Neural cell (in vitro differentiated cells): ENCODE data around the gene LGI4. TPM values are rescaled to one million over a fixed set of nuclear protein-coding genes. Genes with fewer than 3 reads are reported as not detected.

Source experiments
- H2AFZ ChIP-seq: fragments of 200-600, 300-800 bp; sonication (generic), shearing (Covaris generic); 2 replicates; pipeline ENCODE4 v1.6.0; 2014; ENCODE audit warnings: low read depth, mild to moderate bottlenecking, antibody characterized with exemption, low read length, moderate library complexity
- H3F3A ChIP-seq: fragments of 200-600 bp; shearing (Covaris generic); 2 replicates; pipeline ENCODE4 v1.6.1; 2016; ENCODE audit warnings: mild to moderate bottlenecking, moderate library complexity, mixed read lengths, antibody characterized with exemption, low read length; ENCODE audit not compliant: insufficient read depth, poor library complexity, severe bottlenecking
- H3K27ac ChIP-seq: fragments of 200-600, 300-800 bp; sonication (generic), shearing (Covaris generic); 2 replicates; pipeline ENCODE4 v1.5.1; 2014; ENCODE audit warnings: mild to moderate bottlenecking, low read length, moderate library complexity
- H3K27me3 ChIP-seq: fragments of 300-800, 200-600 bp; sonication (generic), shearing (Covaris generic); 2 replicates; pipeline ENCODE4 v1.6.0; 2014; ENCODE audit warnings: mild to moderate bottlenecking, low read depth, low read length, moderate library complexity; ENCODE audit not compliant: insufficient read depth
- H3K36me3 ChIP-seq: fragments of 300-800, 200-600 bp; sonication (generic), shearing (Covaris generic); 2 replicates; pipeline ENCODE4 v1.5.1; 2014; ENCODE audit warnings: mild to moderate bottlenecking, antibody characterized with exemption, low read length, moderate library complexity; ENCODE audit not compliant: insufficient read depth
- H3K4me2 ChIP-seq: fragments of 300-800, 200-600 bp; sonication (generic), shearing (Covaris generic); 2 replicates; pipeline ENCODE4 v1.6.0; 2014; ENCODE audit warnings: mild to moderate bottlenecking, low read length
- H3K4me3 ChIP-seq: fragments of 300-800, 200-600 bp; sonication (generic), shearing (Covaris generic); 2 replicates; pipeline ENCODE4 v1.5.1; 2014; ENCODE audit warnings: mild to moderate bottlenecking, low read length, moderate library complexity
- H3K79me2 ChIP-seq: fragments of 200-600 bp; shearing (Covaris generic); replicated peaks from 2 replicates; pipeline ENCODE4 v1.6.0; 2014; ENCODE audit warnings: mild to moderate bottlenecking, low read length, moderate library complexity; ENCODE audit not compliant: insufficient read depth
- H3K9ac ChIP-seq: fragments of 300-800, 200-600 bp; sonication (generic), shearing (Covaris generic); 2 replicates; pipeline ENCODE4 v1.6.1; 2016; ENCODE audit warnings: mild to moderate bottlenecking, low read length, mixed read lengths
- H3K9me2 ChIP-seq: fragments of 200-600 bp; shearing (Covaris generic); 2 replicates; pipeline ENCODE4 v1.6.1; 2016; ENCODE audit warnings: mild to moderate bottlenecking, low read length, mixed read lengths; ENCODE audit not compliant: insufficient read depth
- H3K9me3 ChIP-seq: fragments of 200-600, 300-800 bp; sonication (generic), shearing (Covaris generic); 2 replicates; pipeline ENCODE4 v1.6.1; 2016; ENCODE audit warnings: mild to moderate bottlenecking, mixed run types, low read length, moderate library complexity, mixed read lengths
- H4K20me1 ChIP-seq: fragments of 200-600 bp; shearing (Covaris generic); 2 replicates; pipeline ENCODE4 v1.6.1; 2016; ENCODE audit warnings: mild to moderate bottlenecking, mixed run types; ENCODE audit not compliant: insufficient read depth
- EP300 ChIP-seq: fragments of 450-650 bp; conservative IDR thresholded peaks from 2 replicates; pipeline ENCODE4 v1.6.1; 2014; ENCODE audit warnings: antibody characterized with exemption, mild to moderate bottlenecking, moderate library complexity; ENCODE audit not compliant: poor library complexity, severe bottlenecking
- EZH2 ChIP-seq: fragments of 200-600, 300-800 bp; shearing (Covaris generic), sonication (generic); IDR thresholded peaks from 2 replicates; pipeline ENCODE4 v1.6.1; 2014; ENCODE audit warnings: antibody characterized with exemption, low read length, borderline replicate concordance, mild to moderate bottlenecking; ENCODE audit not compliant: insufficient read depth, poor library complexity, severe bottlenecking
- MXI1 ChIP-seq: fragments of 450-650 bp; conservative IDR thresholded peaks from 2 replicates; pipeline ENCODE4 v1.6.1; 2014; ENCODE audit warnings: antibody characterized with exemption, mild to moderate bottlenecking; ENCODE audit not compliant: poor library complexity, severe bottlenecking
- POLR2AphosphoS5 ChIP-seq: IDR thresholded peaks from 2 replicates; pipeline ENCODE4 v1.6.1; 2012
- RAD21 ChIP-seq: fragments of 450-650 bp; conservative IDR thresholded peaks from 2 replicates; pipeline ENCODE4 v1.6.1; 2014; ENCODE audit warnings: antibody characterized with exemption, mild to moderate bottlenecking, moderate library complexity
- SMC3 ChIP-seq: fragments of 450-650 bp; conservative IDR thresholded peaks from 2 replicates; pipeline ENCODE4 v1.6.1; 2014; ENCODE audit warnings: antibody characterized with exemption, mild to moderate bottlenecking, moderate library complexity; ENCODE audit not compliant: poor library complexity
- TAF1 ChIP-seq: IDR thresholded peaks from 2 replicates; pipeline ENCODE4 v1.6.1; 2012; ENCODE audit warnings: low read depth
- polyA plus RNA-seq: library from polyadenylated mRNA; depleted of rRNA; stranded (reverse); fragments of >200 nt; gene quantifications from 2 replicates; pipeline ENCODE4 v1.2.3, GENCODE V29; 2014
- TF ChIP-seq, protein P1 (sequence below): fragments of 450-650 bp; IDR thresholded peaks from 2 replicates; pipeline ENCODE4 v1.5.1; 2014; ENCODE audit warnings: antibody characterized with exemption, mild to moderate bottlenecking, moderate library complexity; ENCODE audit not compliant: poor library complexity, severe bottlenecking
- TF ChIP-seq, protein P2 (sequence below): IDR thresholded peaks from 2 replicates; pipeline ENCODE4 v1.6.1; 2012; ENCODE audit warnings: borderline replicate concordance

LGI4 gene
- polyA plus RNA-seq, 1 donor from 2014 or later: 0.63 TPM

DNA sequence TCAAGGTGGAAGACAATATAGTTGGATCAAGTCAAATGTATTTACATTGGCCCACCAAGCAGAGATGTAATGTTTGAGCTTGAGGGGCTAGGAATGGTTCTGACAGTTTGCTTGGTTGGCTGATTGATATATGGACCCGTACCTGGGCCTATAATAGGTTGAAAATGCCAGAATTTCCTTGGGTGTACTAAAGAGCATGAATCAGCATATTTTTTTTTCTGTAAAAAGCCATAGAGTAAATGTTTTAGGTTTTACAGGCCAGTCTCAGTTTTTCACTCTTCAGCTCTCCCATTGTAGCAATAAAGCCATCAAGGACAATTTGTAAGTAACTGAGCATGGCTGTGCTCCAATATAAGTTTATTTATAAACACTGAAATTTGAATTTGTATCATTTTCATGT lies 46.5 kb upstream of the LGI4 start:
- Histone ChIP-seq H3K27me3 (no peaks in the 10 kb centered on the region), H3K9ac (no peak overlapping the region), H3K36me3 (no peaks in the 10 kb centered on the region), H2AFZ (no peak overlapping the region), H4K20me1 (no peaks in the 10 kb centered on the region), H3K9me2 (no peaks in the 10 kb centered on the region), H3K9me3 (no peaks in the 10 kb centered on the region), H3F3A (no peaks in the 10 kb centered on the region), H3K4me2 (no peak overlapping the region), H3K4me3 (no peak overlapping the region), H3K27ac (no peak overlapping the region), H3K79me2 (no peaks in the 10 kb centered on the region)
- no peak for TF ChIP-seq EP300

DNA sequence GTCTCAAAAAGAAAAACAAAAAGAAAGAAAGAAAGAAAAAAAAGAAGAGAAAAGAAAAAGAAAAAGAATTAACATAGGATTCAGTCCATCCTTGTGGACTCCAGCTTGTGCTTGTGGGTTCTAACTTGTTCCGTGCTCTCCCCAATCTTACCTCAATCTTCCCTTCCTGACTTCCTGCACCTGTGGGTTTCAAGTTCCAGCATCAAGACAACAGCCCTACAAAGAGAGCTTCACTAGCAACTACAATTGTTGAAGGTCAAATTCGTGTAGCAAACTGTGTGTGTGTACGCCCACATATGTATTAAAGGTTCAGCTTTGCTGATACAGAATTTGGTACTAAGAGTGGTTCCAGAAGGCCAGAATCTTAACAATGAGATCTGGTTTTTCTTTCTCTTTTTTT lies 45.0 kb upstream of the LGI4 start:
- Histone ChIP-seq H3K36me3 (no peaks in the 10 kb centered on the region), H3F3A (no peaks in the 10 kb centered on the region), H3K9me2 (no peaks in the 10 kb centered on the region), H3K79me2 (no peaks in the 10 kb centered on the region), H3K27ac (no peak overlapping the region), H3K9ac (no peak overlapping the region), H4K20me1 (no peaks in the 10 kb centered on the region), H3K4me2 (no peak overlapping the region), H3K4me3 (no peak overlapping the region), H2AFZ (no peak overlapping the region), H3K9me3 (no peaks in the 10 kb centered on the region), H3K27me3 (no peaks in the 10 kb centered on the region)
- TF ChIP-seq, protein P1, sequence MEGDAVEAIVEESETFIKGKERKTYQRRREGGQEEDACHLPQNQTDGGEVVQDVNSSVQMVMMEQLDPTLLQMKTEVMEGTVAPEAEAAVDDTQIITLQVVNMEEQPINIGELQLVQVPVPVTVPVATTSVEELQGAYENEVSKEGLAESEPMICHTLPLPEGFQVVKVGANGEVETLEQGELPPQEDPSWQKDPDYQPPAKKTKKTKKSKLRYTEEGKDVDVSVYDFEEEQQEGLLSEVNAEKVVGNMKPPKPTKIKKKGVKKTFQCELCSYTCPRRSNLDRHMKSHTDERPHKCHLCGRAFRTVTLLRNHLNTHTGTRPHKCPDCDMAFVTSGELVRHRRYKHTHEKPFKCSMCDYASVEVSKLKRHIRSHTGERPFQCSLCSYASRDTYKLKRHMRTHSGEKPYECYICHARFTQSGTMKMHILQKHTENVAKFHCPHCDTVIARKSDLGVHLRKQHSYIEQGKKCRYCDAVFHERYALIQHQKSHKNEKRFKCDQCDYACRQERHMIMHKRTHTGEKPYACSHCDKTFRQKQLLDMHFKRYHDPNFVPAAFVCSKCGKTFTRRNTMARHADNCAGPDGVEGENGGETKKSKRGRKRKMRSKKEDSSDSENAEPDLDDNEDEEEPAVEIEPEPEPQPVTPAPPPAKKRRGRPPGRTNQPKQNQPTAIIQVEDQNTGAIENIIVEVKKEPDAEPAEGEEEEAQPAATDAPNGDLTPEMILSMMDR: no peak
- no peak for TF ChIP-seq TAF1
- TF ChIP-seq, protein P2, sequence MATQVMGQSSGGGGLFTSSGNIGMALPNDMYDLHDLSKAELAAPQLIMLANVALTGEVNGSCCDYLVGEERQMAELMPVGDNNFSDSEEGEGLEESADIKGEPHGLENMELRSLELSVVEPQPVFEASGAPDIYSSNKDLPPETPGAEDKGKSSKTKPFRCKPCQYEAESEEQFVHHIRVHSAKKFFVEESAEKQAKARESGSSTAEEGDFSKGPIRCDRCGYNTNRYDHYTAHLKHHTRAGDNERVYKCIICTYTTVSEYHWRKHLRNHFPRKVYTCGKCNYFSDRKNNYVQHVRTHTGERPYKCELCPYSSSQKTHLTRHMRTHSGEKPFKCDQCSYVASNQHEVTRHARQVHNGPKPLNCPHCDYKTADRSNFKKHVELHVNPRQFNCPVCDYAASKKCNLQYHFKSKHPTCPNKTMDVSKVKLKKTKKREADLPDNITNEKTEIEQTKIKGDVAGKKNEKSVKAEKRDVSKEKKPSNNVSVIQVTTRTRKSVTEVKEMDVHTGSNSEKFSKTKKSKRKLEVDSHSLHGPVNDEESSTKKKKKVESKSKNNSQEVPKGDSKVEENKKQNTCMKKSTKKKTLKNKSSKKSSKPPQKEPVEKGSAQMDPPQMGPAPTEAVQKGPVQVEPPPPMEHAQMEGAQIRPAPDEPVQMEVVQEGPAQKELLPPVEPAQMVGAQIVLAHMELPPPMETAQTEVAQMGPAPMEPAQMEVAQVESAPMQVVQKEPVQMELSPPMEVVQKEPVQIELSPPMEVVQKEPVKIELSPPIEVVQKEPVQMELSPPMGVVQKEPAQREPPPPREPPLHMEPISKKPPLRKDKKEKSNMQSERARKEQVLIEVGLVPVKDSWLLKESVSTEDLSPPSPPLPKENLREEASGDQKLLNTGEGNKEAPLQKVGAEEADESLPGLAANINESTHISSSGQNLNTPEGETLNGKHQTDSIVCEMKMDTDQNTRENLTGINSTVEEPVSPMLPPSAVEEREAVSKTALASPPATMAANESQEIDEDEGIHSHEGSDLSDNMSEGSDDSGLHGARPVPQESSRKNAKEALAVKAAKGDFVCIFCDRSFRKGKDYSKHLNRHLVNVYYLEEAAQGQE: no peak
- no peak for TF ChIP-seq RAD21
- no peak for TF ChIP-seq POLR2AphosphoS5
- no peak for TF ChIP-seq SMC3
- no peak for TF ChIP-seq EP300
- no peak for TF ChIP-seq MXI1
- no peak for TF ChIP-seq EZH2

DNA sequence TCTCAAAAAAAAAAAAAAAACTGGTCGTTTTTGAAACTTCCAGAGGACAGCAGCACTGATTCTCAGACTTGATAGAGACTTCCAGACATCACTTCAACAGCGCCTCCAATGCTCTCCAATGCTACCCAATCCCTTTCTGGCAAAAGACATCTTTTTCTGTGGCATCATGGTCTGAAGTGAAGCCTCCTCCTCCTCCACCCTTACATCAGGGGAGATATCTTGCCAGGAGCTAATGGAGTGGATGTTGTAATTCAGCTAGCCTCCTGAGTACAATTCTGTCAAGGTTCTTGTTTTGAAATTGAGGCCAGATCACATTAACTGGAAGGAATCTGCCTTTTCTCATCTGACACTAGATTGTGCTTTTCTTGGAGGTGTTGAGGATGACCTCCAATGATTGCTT lies 43.8 kb upstream of the LGI4 start:
- Histone ChIP-seq H4K20me1 (no peaks in the 10 kb centered on the region), H3K9me2 (no peaks in the 10 kb centered on the region), H3K9me3 (no peaks in the 10 kb centered on the region), H3K27ac (no peak overlapping the region), H3K36me3 (no peaks in the 10 kb centered on the region), H3K79me2 (no peaks in the 10 kb centered on the region), H3K4me2 (no peak overlapping the region), H3F3A (no peaks in the 10 kb centered on the region), H3K4me3 (no peak overlapping the region), H2AFZ (no peak overlapping the region), H3K9ac (no peak overlapping the region), H3K27me3 (no peaks in the 10 kb centered on the region)
- TF ChIP-seq, protein P1: no peak
- TF ChIP-seq RAD21 (no peak), MXI1 (no peak), SMC3 (no peak), TAF1 (no peak), POLR2AphosphoS5 (no peak), EZH2 (no peak)
